ENCODE data around the gene DNAJC10. TPM values are rescaled to one million over a fixed set of nuclear protein-coding genes. Genes with fewer than 3 reads are reported as not detected.

DNAJC10 gene
- total and polyA plus RNA-seq, 10 of the 15 experiments (the other 5 are each of a cell fraction or from before 2014, with no cell fraction given): 9.1 to 67.9 (median 38.2) TPM

- TF ChIP-seq NFIC (IDR thresholded peaks at IDR 0.05; ENCODE audit: low read depth, low read length): no peak
- TF ChIP-seq BCLAF1 (IDR thresholded peaks at IDR 0.05): no peak
- TF ChIP-seq BMI1 (IDR thresholded peaks at IDR 0.05; ENCODE audit: borderline replicate concordance): no peak
- no peak for TF ChIP-seq NR2C2 (IDR thresholded peaks at IDR 0.05; ENCODE audit: borderline replicate concordance, control insufficient read depth, insufficient read length, low read depth)
- no peak for TF ChIP-seq SUZ12 (IDR thresholded peaks at IDR 0.05; ENCODE audit: unreplicated experiment)
- TF ChIP-seq USF1 (IDR thresholded peaks at IDR 0.05; ENCODE audit: borderline replicate concordance, extremely low read length, insufficient read depth, low read depth, low read length): no peak
- no peak for TF ChIP-seq SREBF1 (IDR thresholded peaks at IDR 0.05; ENCODE audit: low read length)
- TF ChIP-seq E2F8 (IDR thresholded peaks at IDR 0.05; ENCODE audit: low read depth, partially characterized antibody): no peak
- no peak for TF ChIP-seq KLF5 (IDR thresholded peaks at IDR 0.05; ENCODE audit: partially characterized antibody)
- TF ChIP-seq NR2C1 (IDR thresholded peaks at IDR 0.05): no peak
- no peak for TF ChIP-seq GATAD2B (conservative IDR thresholded peaks at IDR 0.05; ENCODE audit: low read depth)
- no peak for TF ChIP-seq SMAD1 (IDR thresholded peaks at IDR 0.05; ENCODE audit: low read depth, partially characterized antibody)
- no peak for TF ChIP-seq EP300 (IDR thresholded peaks at IDR 0.05; ENCODE audit: borderline replicate concordance in 1 of 2, control insufficient read depth in 1 of 2, low read depth in 2 of 2, low read length in 2 of 2)
- no peak for TF ChIP-seq REST (IDR thresholded peaks at IDR 0.05; ENCODE audit: low read depth, low read length)
- TF ChIP-seq EGR1 (IDR thresholded peaks at IDR 0.05; ENCODE audit: borderline replicate concordance in 1 of 2, low read depth in 2 of 2, low read length in 2 of 2): no peak
- 0 out of 2 replicates have a peak, but pooled peaks have one; percentile 13 for TF ChIP-seq PKNOX1 (IDR thresholded peaks at IDR 0.05)
- no peak for TF ChIP-seq MYC (IDR thresholded peaks at IDR 0.05; ENCODE audit: insufficient read depth, insufficient read length, insufficient replicate concordance, low read length, severe bottlenecking)
- TF ChIP-seq ZBED1 (IDR thresholded peaks at IDR 0.05; ENCODE audit: borderline replicate concordance): 0 out of 2 replicates have a peak, but pooled peaks have one; percentile 35
Observed at GRCh38 chr2:182726473-182726872, 10.4 kb downstream of the DNAJC10 start (continued).

Data from GM12878 (cell line).